Skin of body (tissue), 2 donors: ENCODE results near the gene SRSF7. TPM values are rescaled to one million over a fixed set of nuclear protein-coding genes. Genes with fewer than 3 reads are reported as not detected.
"Not testable (repeated sequence)": the region's sequence is repeated elsewhere in the genome, so short reads cannot be mapped to it uniquely, and the experiment has no call there.

Source experiments
- DNase-seq: peaks from one replicate; lab custom pipeline; 2025; lab: John Stamatoyannopoulos, UW
- total RNA-seq: library from RNA; depleted of rRNA; stranded (reverse); fragments of >200 nt; gene quantifications from one replicate; pipeline ENCODE4 v1.2.3, GENCODE V29; 2014

The SRSF7 gene
- total RNA-seq, 1 donor from 2014 or later = 111 TPM

- DNase-seq = no peak
Measured at GRCh38 chr2:38733300-38733971, 17.7 kb downstream of the SRSF7 start.

- no peak for DNase-seq
Measured at GRCh38 chr2:38731684-38732221, 19.4 kb downstream of the SRSF7 start.

- no peak for DNase-seq
Measured at GRCh38 chr2:38731090-38731489, 20.1 kb downstream of the SRSF7 start.

- DNase-seq = no peak
Measured at GRCh38 chr2:38728694-38729093, 22.5 kb downstream of the SRSF7 start.

- DNase-seq = no peak
Measured at GRCh38 chr2:38727661-38728060, 23.5 kb downstream of the SRSF7 start.

GRCh38 chr2:38723173-38723572, 28.0 kb downstream of the SRSF7 start:
- no peak for DNase-seq

GRCh38 chr2:38722271-38723061, 28.7 kb downstream of the SRSF7 start:
- no peak for DNase-seq

- peak; percentile 38 for DNase-seq
Measured at GRCh38 chr2:38720613-38721241, 30.4 kb downstream of the SRSF7 start.

- DNase-seq = no peak
Measured at GRCh38 chr2:38719706-38720105, 31.5 kb downstream of the SRSF7 start.

- DNase-seq = no peak
Measured at GRCh38 chr2:38718601-38719000, 32.6 kb downstream of the SRSF7 start.

- DNase-seq = no peak
Measured at GRCh38 chr2:38716185-38716584, 35.0 kb downstream of the SRSF7 start.

- not testable (repeated sequence) for DNase-seq
Measured at GRCh38 chr2:38714941-38715340, 36.2 kb downstream of the SRSF7 start.

GRCh38 chr2:38713338-38713737, 37.8 kb downstream of the SRSF7 start:
- no peak for DNase-seq

- no peak for DNase-seq
Measured at GRCh38 chr2:38712871-38713270, 38.3 kb downstream of the SRSF7 start.

GRCh38 chr2:38712413-38712812, 38.7 kb downstream of the SRSF7 start:
- no peak for DNase-seq

GRCh38 chr2:38711558-38711957, 39.6 kb downstream of the SRSF7 start:
- no peak for DNase-seq

GRCh38 chr2:38709567-38710194, 41.5 kb downstream of the SRSF7 start:
- no peak for DNase-seq

- no peak for DNase-seq
Measured at GRCh38 chr2:38708900-38709566, 42.1 kb downstream of the SRSF7 start.

GRCh38 chr2:38708491-38708890, 42.7 kb downstream of the SRSF7 start:
- not testable (repeated sequence) for DNase-seq

GRCh38 chr2:38706846-38707345, 44.3 kb downstream of the SRSF7 start:
- DNase-seq = no peak

- DNase-seq = no peak
Measured at GRCh38 chr2:38704664-38705063, 46.5 kb downstream of the SRSF7 start.
